Heart right ventricle (tissue), 16 donors: ENCODE measurements around the gene PRDX5. TPM values are rescaled to one million over a fixed set of nuclear protein-coding genes. Genes with fewer than 3 reads are reported as not detected.
"Not testable (repeated sequence)": the region's sequence is repeated elsewhere in the genome, so short reads cannot be mapped to it uniquely, and the experiment has no call there.

Source experiments
- ATAC-seq, 8 donors: fragments of 200-7000 bp; cut with Tn5 transposase; one replicate each; pipeline ENCODE4 v1.9.1; 2020; ENCODE audit warnings: mild to moderate bottlenecking in 8 of 8, moderate library complexity in 8 of 8, moderate number of reproducible peaks in 1 of 8
- DNase-seq, 2 donors: peaks; one replicate each; pipeline ENCODE4 v3.0.0-alpha.2; 2020
- H3K27ac ChIP-seq, 10 donors: fragments of 200-600 bp; sonication (generic) in 2 of 10; one replicate each; pipeline versions ENCODE4 v1.5.0 to v1.8.0; 2020 to 2022; ENCODE audit warnings: mild to moderate bottlenecking in 3 of 10
- H3K27me3 ChIP-seq, 7 donors: fragments of 200-600 bp; one replicate each; pipeline ENCODE4 v1.8.0; 2021 to 2022; ENCODE audit warnings: mild to moderate bottlenecking in 2 of 7
- H3K36me3 ChIP-seq, 9 donors: fragments of 200-600 bp; sonication (generic) in 1 of 9; one replicate each; pipeline versions ENCODE4 v1.5.0 to v1.8.0; 2020 to 2022; ENCODE audit warnings: mild to moderate bottlenecking in 2 of 9
- H3K4me1 ChIP-seq, 9 donors: fragments of 200-600 bp; sonication (generic) in 1 of 9; one replicate each; pipeline versions ENCODE4 v1.5.0 to v1.8.0; 2020 to 2022; ENCODE audit warnings: mild to moderate bottlenecking in 4 of 9
- H3K4me3 ChIP-seq, 10 donors: fragments of 200-600 bp; sonication (generic) in 2 of 10; one replicate each; pipeline versions ENCODE4 v1.5.0 to v1.8.0; 2020 to 2022; ENCODE audit warnings: mild to moderate bottlenecking in 7 of 10, moderate library complexity in 2 of 10
- H3K9me3 ChIP-seq, 11 donors: fragments of 200-600 bp in 10 of 11; sonication (generic) in 2 of 11; one replicate each; pipeline versions ENCODE4 v1.5.0 to v1.8.0; 2013 to 2022; ENCODE audit warnings: mild to moderate bottlenecking in 2 of 11, control low read depth in 1 of 11, moderate library complexity in 1 of 11
- CTCF ChIP-seq, 9 donors: fragments of 200-600 bp; sonication (generic) in 2 of 9; IDR thresholded peaks; one replicate each; pipeline versions ENCODE4 v1.5.0 to v1.8.0; 2021 to 2022; ENCODE audit warnings: antibody characterized with exemption in 9 of 9, mild to moderate bottlenecking in 5 of 9, moderate library complexity in 1 of 9
- WGBS, 2 donors: extraction: QIAGEN DNeasy Blood & Tissue Kit; methylation state at CpG; one replicate each; pipeline ENCODE4 v1.1.7; 2013; ENCODE audit warnings: inconsistent platforms in 1 of 2; 5-methylcytosine and 5-hydroxymethylcytosine counted together
- intact Hi-C, 10 donors: fragments of 100-400 bp; cut with DNase I; formaldehyde crosslinking; loops; one replicate each; pipeline versions ENCODE4 v1.11.1 to v1.14.2; 2022
- polyA plus RNA-seq, 2 donors: library from polyadenylated mRNA; stranded (reverse); fragments of 200-250 nt; gene quantifications; one replicate each; pipeline ENCODE4 v1.2.3, GENCODE V29; 2013
- total RNA-seq, 10 donors: library from RNA; stranded (reverse); fragmentation: NEBNext Ultra II Directional in 3 of 10; extraction: Animal tissue kit (Norgen Biotek cat#: 25700) in 3 of 10; gene quantifications; one replicate each; pipeline versions ENCODE4 v1.2.1 to v1.2.4, GENCODE V29; 2021 to 2023
- donor health status: Arrhythmogenic right ventricular cardiomyopathy.
- donor health status: ischemic (EF 13 %, LVEDD 7.1; RV severe dilation, severe dysfunction).
- donor health status: healthy with polysubstance abuse.
- donor health status: DM: no; HTN: yes; CAD: no.
- donor health status: DM: no; HTN: no; CAD: no.
- donor health status: ischemic (EF 25% LVEDD 6.9; RV normal size, moderate dysfunction).
- donor health status: ischemic (EF 25% LVEDD 5.7; RV mildly dilated, moderate dysfunction).
- donor health status: healthy.
- donor health status: DM: yes; HTN: yes; CAD: no.
- donor health status: Ischemic cardiomyopathy.
- donor health status: ischemic (EF 35%, LVEDD 5.7; RV mildly dilated, moderate dysfunction).
- donor health status: nonischemic (EF 11% LVEDD 7.7; RV severe dilation, severe dysfunction).
- donor health status: DM: yes; HTN: yes; CAD: no.
- donor health status: PGD.
- donor health status: ischemic (EF 29% LVEDD 5.4; RV normal size, mild dysfunction).
- donor health status: nonischemic (EF 23%, LVEDD 6.1; RV moderate dilation, normal function).

Gene PRDX5
- total and polyA plus RNA-seq, 12 donors: 264 to 750 (median 292) TPM

- Histone ChIP-seq H3K27ac (no peak overlapping the region), H3K9me3 (no peaks in the 10 kb centered on the region), H3K4me1 (peaks cover 3 to 14% (median 13%) of the 10 kb centered on the region in 9 donors), H3K36me3 (peaks cover 0 to 37% (median 4%) of the 10 kb centered on the region in 9 donors), H3K27me3 (no peaks in the 10 kb centered on the region), H3K4me3 (no peak overlapping the region)
- WGBS, 2 donors: 68 to 77% methylated on average over 5 of the region's 5 CpGs
- intact Hi-C loops: no loop called here
- TF ChIP-seq CTCF (IDR thresholded peaks at IDR 0.05): no peak
- ATAC-seq (no peak), DNase-seq (no peak)
Measured at GRCh38 chr11:64323373-64323772, 5.5 kb downstream of the PRDX5 start.

GRCh38 chr11:64323984-64324383 lies 6.1 kb downstream of the PRDX5 start:
- DNase-seq, H3K27me3 ChIP-seq, intact Hi-C loops, H3K4me3 ChIP-seq, ATAC-seq, H3K27ac ChIP-seq, H3K9me3 ChIP-seq: not testable (repeated sequence)
- peaks cover under 1 to 14% (median 8%) of the 10 kb centered on the region in 9 donors for H3K4me1 ChIP-seq
- WGBS, 2 donors: 73 to 81% methylated on average over 4 of the region's 4 CpGs
- H3K36me3 ChIP-seq: peaks cover 0 to 37% (median 4%) of the 10 kb centered on the region in 9 donors

GRCh38 chr11:64324692-64325469 lies 7.0 kb downstream of the PRDX5 start:
- no peaks in the 10 kb centered on the region for H3K27me3 ChIP-seq
- no peak overlapping the region for H3K27ac ChIP-seq
- ATAC-seq: no peak
- no peak for TF ChIP-seq CTCF (IDR thresholded peaks at IDR 0.05)
- H3K4me3 ChIP-seq: no peak overlapping the region
- peaks cover 0 to 33% (median 4%) of the 10 kb centered on the region in 9 donors for H3K36me3 ChIP-seq
- H3K4me1 ChIP-seq: peaks cover 0 to 14% (median 10%) of the 10 kb centered on the region in 9 donors
- intact Hi-C loops: no loop called here
- DNase-seq: no peak
- WGBS, 2 donors: 89% methylated on average over 11 of the region's 11 CpGs
- no peaks in the 10 kb centered on the region for H3K9me3 ChIP-seq

GRCh38 chr11:64327375-64327774 lies 9.5 kb downstream of the PRDX5 start:
- H3K9me3 ChIP-seq: no peaks in the 10 kb centered on the region
- H3K27ac ChIP-seq: no peak overlapping the region
- no peak overlapping the region for H3K4me3 ChIP-seq
- intact Hi-C loops: no loop called here
- H3K4me1 ChIP-seq: peaks cover 2 to 25% (median 16%) of the 10 kb centered on the region in 9 donors
- no peak for ATAC-seq
- no peak for TF ChIP-seq CTCF (IDR thresholded peaks at IDR 0.05)
- H3K27me3 ChIP-seq: no peaks in the 10 kb centered on the region
- DNase-seq: no peak
- WGBS, 2 donors: 86 to 90% methylated on average over 2 of the region's 2 CpGs
- peaks cover 0 to 10% (median 0%) of the 10 kb centered on the region in 9 donors for H3K36me3 ChIP-seq

GRCh38 chr11:64327993-64328392 lies 10.1 kb downstream of the PRDX5 start:
- H3K4me1 ChIP-seq: peaks cover 2 to 25% (median 16%) of the 10 kb centered on the region in 9 donors
- H3K36me3 ChIP-seq: peaks cover 0 to 4% (median 0%) of the 10 kb centered on the region in 9 donors
- DNase-seq (no peak), ATAC-seq (no peak)
- no peak overlapping the region for H3K27ac ChIP-seq
- no peaks in the 10 kb centered on the region for H3K9me3 ChIP-seq
- intact Hi-C loops: no loop called here
- 79 to 86% methylated on average over 3 of the region's 3 CpGs for WGBS, 2 donors
- no peaks in the 10 kb centered on the region for H3K27me3 ChIP-seq
- no peak overlapping the region for H3K4me3 ChIP-seq
- no peak for TF ChIP-seq CTCF (IDR thresholded peaks at IDR 0.05)
